Esophagus muscularis mucosa (tissue), 4 donors: Measurements from ENCODE around the gene KIAA0930.

Experiments used
- CTCF ChIP-seq, 3 experiments: fragments of 200-600 bp in 2 of 3; fragments of 450-650 bp in 1 of 3; sonication (generic) in 2 of 3; IDR thresholded peaks; one replicate each; pipeline ENCODE4 v1.5.1; 2017 to 2019; ENCODE audit warnings: antibody characterized with exemption in 3 of 3, mild to moderate bottlenecking in 2 of 3, moderate library complexity in 1 of 3
- EP300 ChIP-seq: sonication (generic); formaldehyde crosslinking; IDR thresholded peaks from one replicate; pipeline ENCODE4 v1.6.1; 2017; ENCODE audit warnings: antibody characterized with exemption
- POLR2A ChIP-seq: fragments of 450-650 bp; IDR thresholded peaks from one replicate; pipeline ENCODE4 v1.6.1; 2017; ENCODE audit warnings: antibody characterized with exemption, moderate library complexity, mild to moderate bottlenecking, low read depth
- POLR2AphosphoS5 ChIP-seq, 2 donors: sonication (generic); formaldehyde crosslinking; IDR thresholded peaks; one replicate each; pipeline ENCODE4 v1.6.1; 2017; ENCODE audit warnings: antibody characterized with exemption in 2 of 2

GRCh38 chr22:45203150-45203951 lies 37.3 kb downstream of the KIAA0930 start:
- TF ChIP-seq POLR2AphosphoS5 (IDR thresholded peaks at IDR 0.05), result no peak
- TF ChIP-seq CTCF (IDR thresholded peaks at IDR 0.05), result no peak
- no peak for TF ChIP-seq POLR2A
- TF ChIP-seq EP300, result no peak
